Epithelial cell of prostate (primary cell): ENCODE data around the gene BNC1.

Experiments
- DNase-seq: peaks from one replicate; pipeline ENCODE4 v3.0.0-alpha.2; 2011; ENCODE audit warnings: low read depth, low spot score
- H3K27ac ChIP-seq: fragments of 450-650 bp; 2 replicates; pipeline ENCODE4 v1.5.1; 2017; ENCODE audit warnings: mild to moderate bottlenecking

Gene BNC1

GRCh38 chr15:83284559-83285283 is at the start of gene BNC1:
Gene BNC1, minus strand, starts transcription at chr15:83284664. Its CDS starts 36 bp downstream, at chr15:83284628.
- DNase-seq, result no peak
- H3K27ac ChIP-seq, result peak within 1 kb of the TSS; percentile 98

- no peak overlapping the region for H3K27ac ChIP-seq
- no peak for DNase-seq
Measured at GRCh38 chr15:83327041-83327440, 42.6 kb upstream of the BNC1 start.

GRCh38 chr15:83324799-83325198 is 40.3 kb upstream of the BNC1 start:
- H3K27ac ChIP-seq, result peak overlapping the region; percentile 91
- DNase-seq, result no peak

GRCh38 chr15:83323296-83323711 is 38.8 kb upstream of the BNC1 start:
- peak; percentile 93 for DNase-seq
- peak overlapping the region; percentile 91 for H3K27ac ChIP-seq

- H3K27ac ChIP-seq, result peak overlapping the region; percentile 91
- DNase-seq, result no peak
Measured at GRCh38 chr15:83322691-83323090, 38.2 kb upstream of the BNC1 start.

GRCh38 chr15:83322061-83322460 is 37.6 kb upstream of the BNC1 start:
- H3K27ac ChIP-seq, result peak overlapping the region; percentile 91
- DNase-seq, result peak; percentile 44

GRCh38 chr15:83320844-83321243 is 36.4 kb upstream of the BNC1 start:
- no peak for DNase-seq
- H3K27ac ChIP-seq, result peak overlapping the region; percentile 91

- H3K27ac ChIP-seq, result peak overlapping the region; percentile 91
- no peak for DNase-seq
Measured at GRCh38 chr15:83320404-83320803, 35.9 kb upstream of the BNC1 start.

- no peak for DNase-seq
- H3K27ac ChIP-seq, result no peak overlapping the region
Measured at GRCh38 chr15:83319771-83320170, 35.3 kb upstream of the BNC1 start.

GRCh38 chr15:83318861-83319415 is 34.5 kb upstream of the BNC1 start:
- no peak for DNase-seq
- H3K27ac ChIP-seq, result no peak overlapping the region

- DNase-seq, result no peak
- H3K27ac ChIP-seq, result no peak overlapping the region
Measured at GRCh38 chr15:83318036-83318435, 33.6 kb upstream of the BNC1 start.

GRCh38 chr15:83312071-83312470 is 27.6 kb upstream of the BNC1 start:
- H3K27ac ChIP-seq, result peak overlapping the region; percentile 82
- no peak for DNase-seq

- DNase-seq, result no peak
- H3K27ac ChIP-seq, result peak overlapping the region; percentile 82
Measured at GRCh38 chr15:83310521-83311456, 26.3 kb upstream of the BNC1 start.

- no peak for DNase-seq
- no peak overlapping the region for H3K27ac ChIP-seq
Measured at GRCh38 chr15:83308671-83309070, 24.2 kb upstream of the BNC1 start.

GRCh38 chr15:83306561-83306960 is 22.1 kb upstream of the BNC1 start:
- DNase-seq, result no peak

GRCh38 chr15:83305704-83306291 is 21.3 kb upstream of the BNC1 start:
- no peak for DNase-seq
- peak overlapping the region; percentile 90 for H3K27ac ChIP-seq

More at GRCh38 chr15:83306561-83306960, 22.1 kb upstream of the BNC1 start:
- H3K27ac ChIP-seq, result peak overlapping the region; percentile 90

GRCh38 chr15:83304861-83305703 is 20.6 kb upstream of the BNC1 start:
- DNase-seq, result no peak
- H3K27ac ChIP-seq, result peak overlapping the region; percentile 90

GRCh38 chr15:83303535-83303934 is 19.1 kb upstream of the BNC1 start:
- no peak overlapping the region for H3K27ac ChIP-seq
- no peak for DNase-seq

- H3K27ac ChIP-seq, result peak overlapping the region; percentile 3
- DNase-seq, result no peak
Measured at GRCh38 chr15:83300826-83301225, 16.4 kb upstream of the BNC1 start.

- H3K27ac ChIP-seq, result no peak overlapping the region
- no peak for DNase-seq
Measured at GRCh38 chr15:83299462-83299861, 15.0 kb upstream of the BNC1 start.
